Gastrocnemius medialis (tissue), 4 donors: Measurements from ENCODE around the gene TMCO4. TPM values are rescaled to one million over a fixed set of nuclear protein-coding genes. Genes with fewer than 3 reads are reported as not detected.

ENCODE experiments used
- ATAC-seq, 2 donors: fragments of 150-250 bp; one replicate each; pipeline ENCODE4 v1.9.1; 2016
- DNase-seq, 2 donors: peaks; one replicate each; pipeline ENCODE4 v3.0.0-alpha.2; 2019
- H3K27ac ChIP-seq, 4 donors: fragments of 200-600 bp; sonication (generic); 1 replicate in 1 of 4; 2 replicates in 3 of 4; pipeline ENCODE4 v1.5.1; 2016 to 2018; ENCODE audit warnings: mild to moderate bottlenecking in 2 of 4, moderate library complexity in 1 of 4
- H3K27me3 ChIP-seq, 3 donors: fragments of 200-600 bp; sonication (generic) in 2 of 3; 1 replicate in 1 of 3; 2 replicates in 2 of 3; pipeline versions ENCODE4 v1.5.1 to v1.6.0; 2016 to 2019; ENCODE audit warnings: mild to moderate bottlenecking in 1 of 3, moderate library complexity in 1 of 3
- H3K36me3 ChIP-seq, 2 donors: fragments of 200-600 bp; sonication (generic) in 1 of 2; one replicate each; pipeline ENCODE4 v1.5.1; 2017 to 2018
- H3K4me1 ChIP-seq, 2 donors: fragments of 200-600 bp; sonication (generic) in 1 of 2; one replicate each; pipeline ENCODE4 v1.5.1; 2016 to 2017; ENCODE audit warnings: mild to moderate bottlenecking in 2 of 2
- H3K4me3 ChIP-seq, 4 donors: fragments of 200-600 bp; sonication (generic) in 3 of 4; 1 replicate in 1 of 4; 2 replicates in 3 of 4; pipeline ENCODE4 v1.5.1; 2016 to 2019; ENCODE audit warnings: mild to moderate bottlenecking in 2 of 4
- H3K9me3 ChIP-seq, 3 donors: fragments of 200-600 bp; sonication (generic) in 2 of 3; 1 replicate in 1 of 3; 2 replicates in 2 of 3; pipeline ENCODE4 v1.5.1; 2016 to 2019
- POLR2A ChIP-seq, 2 donors: fragments of 450-650 bp; IDR thresholded peaks; one replicate each; pipeline ENCODE4 v1.6.1; 2017; ENCODE audit warnings: antibody characterized with exemption in 2 of 2, mild to moderate bottlenecking in 2 of 2, moderate library complexity in 2 of 2
- in situ Hi-C, 4 donors: fragments of 200-750 bp; cut with MboI; loops; one replicate each; pipeline versions ENCODE4 v1.15.0 to v1.8.0; 2017; ENCODE audit warnings: low sequenced_read_pairs in 4 of 4
- intact Hi-C: fragments of 100-400 bp; cut with DNase I; formaldehyde crosslinking; loops from one replicate; pipeline ENCODE4 v1.15.1; 2023; ENCODE audit warnings: low total_unique reads
- total RNA-seq, 4 donors: library from RNA; depleted of rRNA; stranded (reverse); fragments of >200 nt; gene quantifications; one replicate each; pipeline versions ENCODE4 v1.1.0 to v1.2.3, GENCODE V29; 2016
- TF ChIP-seq, protein P1 (sequence below), 5 experiments: fragments of 450-650 bp in 3 of 5; fragments of 200-600 bp in 2 of 5; sonication (generic) in 2 of 5; IDR thresholded peaks in 4 of 5; conservative IDR thresholded peaks in 1 of 5; 1 replicate in 4 of 5; 2 replicates in 1 of 5; pipeline ENCODE4 v1.5.1; 2016 to 2019; ENCODE audit warnings: antibody characterized with exemption in 5 of 5, mild to moderate bottlenecking in 3 of 5, moderate library complexity in 3 of 5

The TMCO4 gene
- total RNA-seq, 4 donors from 2014 or later, result 0.95 to 3.9 (median 2.4) TPM

DNA sequence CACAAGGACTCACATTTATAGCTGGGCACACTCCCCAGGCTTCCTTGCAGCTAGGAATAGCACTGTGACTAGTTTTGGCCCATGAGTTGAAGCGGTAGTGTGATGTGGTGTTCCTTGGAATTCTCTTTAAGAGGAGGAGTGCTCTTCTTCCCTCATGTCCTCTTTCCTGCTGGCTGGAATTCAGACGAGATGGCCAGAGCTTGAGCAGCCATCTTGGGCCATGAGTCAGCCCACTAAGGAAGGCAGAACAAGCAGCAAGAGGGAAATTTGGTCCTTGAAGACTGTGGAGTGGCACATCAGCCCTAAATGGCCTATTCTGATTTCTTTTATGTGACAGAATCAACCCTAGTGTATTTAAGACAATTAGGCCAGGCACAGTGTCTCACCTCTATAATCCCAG, 115.0 kb downstream of the TMCO4 start:
- in situ Hi-C loops, result no loop called here
- intact Hi-C loops, result no loop called here
- ATAC-seq, result no peak

DNA sequence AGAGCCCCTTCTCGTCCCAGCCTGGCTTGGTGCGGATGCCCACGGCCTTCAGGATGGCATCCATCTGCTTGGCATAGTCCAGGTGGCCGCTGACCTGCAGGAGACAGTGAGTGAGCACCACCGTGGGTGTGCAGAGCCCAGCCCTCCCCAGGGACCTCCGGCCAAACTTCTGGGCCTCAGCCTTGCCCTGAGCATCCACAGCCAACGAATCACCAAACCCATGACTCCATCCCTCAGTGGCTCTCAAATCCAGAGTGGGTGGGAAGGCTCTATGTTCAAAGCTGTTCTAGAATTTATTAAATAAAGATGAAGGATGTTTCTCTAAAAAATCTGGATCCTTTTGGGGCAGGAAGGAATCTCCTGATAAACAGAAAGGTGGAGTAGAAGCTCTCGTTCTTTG, 116.4 kb downstream of the TMCO4 start:
- no peaks in the 10 kb centered on the region for H3K9me3 ChIP-seq
- no peak overlapping the region for H3K27ac ChIP-seq
- in situ Hi-C loops (no loop called here), intact Hi-C loops (no loop called here)
- no peak overlapping the region for H3K4me3 ChIP-seq
- no peaks in the 10 kb centered on the region for H3K27me3 ChIP-seq
- ATAC-seq (no peak), DNase-seq (no peak)
- TF ChIP-seq, protein P1, sequence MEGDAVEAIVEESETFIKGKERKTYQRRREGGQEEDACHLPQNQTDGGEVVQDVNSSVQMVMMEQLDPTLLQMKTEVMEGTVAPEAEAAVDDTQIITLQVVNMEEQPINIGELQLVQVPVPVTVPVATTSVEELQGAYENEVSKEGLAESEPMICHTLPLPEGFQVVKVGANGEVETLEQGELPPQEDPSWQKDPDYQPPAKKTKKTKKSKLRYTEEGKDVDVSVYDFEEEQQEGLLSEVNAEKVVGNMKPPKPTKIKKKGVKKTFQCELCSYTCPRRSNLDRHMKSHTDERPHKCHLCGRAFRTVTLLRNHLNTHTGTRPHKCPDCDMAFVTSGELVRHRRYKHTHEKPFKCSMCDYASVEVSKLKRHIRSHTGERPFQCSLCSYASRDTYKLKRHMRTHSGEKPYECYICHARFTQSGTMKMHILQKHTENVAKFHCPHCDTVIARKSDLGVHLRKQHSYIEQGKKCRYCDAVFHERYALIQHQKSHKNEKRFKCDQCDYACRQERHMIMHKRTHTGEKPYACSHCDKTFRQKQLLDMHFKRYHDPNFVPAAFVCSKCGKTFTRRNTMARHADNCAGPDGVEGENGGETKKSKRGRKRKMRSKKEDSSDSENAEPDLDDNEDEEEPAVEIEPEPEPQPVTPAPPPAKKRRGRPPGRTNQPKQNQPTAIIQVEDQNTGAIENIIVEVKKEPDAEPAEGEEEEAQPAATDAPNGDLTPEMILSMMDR (IDR thresholded peaks at IDR 0.05 in 4 of 5, conservative IDR thresholded peaks at IDR 0.05 in 1 of 5), result no peak
- no peak for TF ChIP-seq POLR2A (IDR thresholded peaks at IDR 0.05)
- no peaks in the 10 kb centered on the region for H3K4me1 ChIP-seq
- H3K36me3 ChIP-seq, result no peaks in the 10 kb centered on the region

More for the DNA sequence above, 115.0 kb downstream of the TMCO4 start:
- TF ChIP-seq, protein P1 (IDR thresholded peaks at IDR 0.05 in 4 of 5, conservative IDR thresholded peaks at IDR 0.05 in 1 of 5), result no peak
- TF ChIP-seq POLR2A (IDR thresholded peaks at IDR 0.05), result no peak
- Histone ChIP-seq H3K36me3 (no peaks in the 10 kb centered on the region), H3K9me3 (no peaks in the 10 kb centered on the region), H3K27ac (no peak overlapping the region), H3K27me3 (no peaks in the 10 kb centered on the region), H3K4me1 (no peaks in the 10 kb centered on the region), H3K4me3 (no peak overlapping the region)
- DNase-seq, result no peak

DNA sequence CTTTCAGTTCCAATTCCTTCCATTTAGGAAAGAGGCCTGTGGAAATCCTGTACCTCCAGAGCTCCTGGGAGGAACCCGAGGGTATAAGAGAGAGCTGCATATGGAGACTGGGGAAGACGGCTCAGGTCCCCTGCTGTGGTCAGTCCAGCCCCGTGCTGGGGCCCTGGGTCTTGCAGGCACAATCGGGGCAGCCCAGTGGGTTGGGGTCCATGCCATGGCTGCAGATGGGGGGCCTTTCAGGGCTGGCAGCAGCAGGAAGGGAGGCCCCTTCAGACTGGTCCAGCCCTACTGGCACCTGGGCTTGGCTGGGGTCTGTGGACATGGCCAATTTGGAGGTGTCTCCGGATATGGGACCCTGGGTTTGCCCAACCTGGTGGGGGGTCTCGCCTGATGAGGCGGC, 116.8 kb downstream of the TMCO4 start:
- DNase-seq (no peak), ATAC-seq (no peak)
- TF ChIP-seq, protein P1 (IDR thresholded peaks at IDR 0.05 in 4 of 5, conservative IDR thresholded peaks at IDR 0.05 in 1 of 5), result no peak
- no peak for TF ChIP-seq POLR2A (IDR thresholded peaks at IDR 0.05)
- Histone ChIP-seq H3K27me3 (no peaks in the 10 kb centered on the region), H3K36me3 (no peaks in the 10 kb centered on the region), H3K4me1 (no peaks in the 10 kb centered on the region), H3K4me3 (no peak overlapping the region), H3K9me3 (no peaks in the 10 kb centered on the region), H3K27ac (no peak overlapping the region)
- intact Hi-C loops, result no loop called here
- in situ Hi-C loops, result no loop called here

DNA sequence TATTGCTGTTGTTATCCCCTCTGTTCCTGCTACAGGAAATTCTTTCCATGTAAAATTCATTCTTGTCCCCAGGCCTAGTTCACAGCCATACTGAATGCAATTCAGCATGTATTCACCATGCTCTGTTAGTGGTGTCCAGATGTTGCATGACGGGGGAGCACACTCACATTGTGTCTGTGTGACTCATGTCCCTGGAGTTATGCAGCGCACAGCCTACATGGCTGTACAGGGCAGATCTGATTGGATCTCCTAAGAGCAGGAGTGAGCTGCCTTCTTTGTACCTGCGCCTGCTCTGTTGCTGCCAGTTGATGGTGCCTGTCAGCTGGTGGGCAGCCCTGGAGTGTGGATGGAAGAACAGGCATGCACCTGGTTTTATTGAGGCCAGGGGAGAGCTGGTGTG, 117.5 kb downstream of the TMCO4 start:
- in situ Hi-C loops (no loop called here), intact Hi-C loops (no loop called here)
- DNase-seq (no peak), ATAC-seq (no peak)
- no peak overlapping the region for H3K4me3 ChIP-seq
- no peak overlapping the region for H3K27ac ChIP-seq
- H3K9me3 ChIP-seq, result no peaks in the 10 kb centered on the region
- TF ChIP-seq, protein P1 (IDR thresholded peaks at IDR 0.05 in 4 of 5, conservative IDR thresholded peaks at IDR 0.05 in 1 of 5), result no peak
- no peak for TF ChIP-seq POLR2A (IDR thresholded peaks at IDR 0.05)
- no peaks in the 10 kb centered on the region for H3K36me3 ChIP-seq
- H3K27me3 ChIP-seq, result no peaks in the 10 kb centered on the region
- H3K4me1 ChIP-seq, result no peaks in the 10 kb centered on the region

DNA sequence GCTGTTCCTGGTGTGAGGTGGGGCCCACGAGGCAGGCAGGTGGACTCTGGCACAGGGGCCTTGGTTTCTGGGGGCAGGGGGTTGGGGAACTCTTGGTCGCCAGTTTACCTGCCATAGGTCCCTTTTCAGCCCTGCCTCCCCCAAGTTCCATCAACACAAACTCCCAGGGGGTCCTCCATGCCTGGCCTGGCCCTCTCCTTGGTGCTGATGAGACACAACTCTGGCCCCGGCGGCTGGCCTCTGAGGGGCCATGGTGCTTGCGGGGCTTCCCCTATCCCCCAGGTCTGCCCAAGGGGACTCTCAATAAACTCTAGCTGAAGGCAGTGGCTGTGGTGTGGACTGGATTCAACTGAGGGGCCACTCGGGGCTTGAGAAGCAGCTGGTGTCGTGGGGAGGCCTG, 119.1 kb downstream of the TMCO4 start:
- Histone ChIP-seq H3K9me3 (no peaks in the 10 kb centered on the region), H3K27me3 (no peaks in the 10 kb centered on the region), H3K27ac (no peak overlapping the region), H3K4me1 (no peaks in the 10 kb centered on the region), H3K4me3 (no peak overlapping the region), H3K36me3 (no peaks in the 10 kb centered on the region)
- in situ Hi-C loops, result no loop called here
- TF ChIP-seq, protein P1 (IDR thresholded peaks at IDR 0.05 in 4 of 5, conservative IDR thresholded peaks at IDR 0.05 in 1 of 5), result no peak
- no peak for TF ChIP-seq POLR2A (IDR thresholded peaks at IDR 0.05)
- intact Hi-C loops, result no loop called here
- ATAC-seq, result no peak
- DNase-seq, result no peak
